SK-N-SH treated with all-trans-retinoic acid at 6 μM for 48 hours (cell line): ENCODE measurements around the gene SCAF1.

ENCODE experiments used
- ATAC-seq: fragments of 200-7000 bp; cut with Tn5 transposase; 3 replicates; pipeline ENCODE4 v1.9.1; 2020; ENCODE audit warnings: mild to moderate bottlenecking, moderate library complexity
- ARNTL ChIP-seq: fragments of 450-650 bp; formaldehyde crosslinking; IDR thresholded peaks from 2 replicates; pipeline ENCODE4 v1.5.0; 2020; ENCODE audit warnings: low read depth, mild to moderate bottlenecking, moderate library complexity, borderline replicate concordance
- BACH2 ChIP-seq: fragments of 250-450 bp; sonication (Bioruptor Pico); IDR thresholded peaks from 2 replicates; pipeline ENCODE4 v1.9.0; 2021; ENCODE audit warnings: mild to moderate bottlenecking, borderline replicate concordance
- CREB5 ChIP-seq: fragments of 250-450 bp; sonication (Bioruptor Pico); IDR thresholded peaks from 2 replicates; pipeline ENCODE4 v1.5.1; 2020; ENCODE audit warnings: low read depth, mild to moderate bottlenecking, moderate library complexity
- CSDC2 ChIP-seq: fragments of 250-450 bp; sonication (Bioruptor Pico); IDR thresholded peaks from 2 replicates; pipeline ENCODE4 v1.5.0; 2020; ENCODE audit warnings: mild to moderate bottlenecking, moderate library complexity
- ESRRG ChIP-seq: fragments of 250-450 bp; sonication (Bioruptor Pico); IDR thresholded peaks from 2 replicates; pipeline ENCODE4 v1.6.1; 2021; ENCODE audit warnings: mild to moderate bottlenecking
- GLIS3 ChIP-seq: fragments of 250-450 bp; sonication (Bioruptor Pico); IDR thresholded peaks from 2 replicates; pipeline ENCODE4 v1.5.0; 2020; ENCODE audit warnings: mild to moderate bottlenecking, moderate library complexity
- ISL1 ChIP-seq: fragments of 250-450 bp; sonication (Bioruptor Pico); IDR thresholded peaks from 2 replicates; pipeline ENCODE4 v2.1.2; 2022; ENCODE audit warnings: mild to moderate bottlenecking, moderate library complexity
- OSR1 ChIP-seq: fragments of 250-450 bp; sonication (Bioruptor Pico); IDR thresholded peaks from 2 replicates; pipeline ENCODE4 v1.8.0; 2022; ENCODE audit warnings: moderate library complexity, mild to moderate bottlenecking, inconsistent platforms
- POU6F1 ChIP-seq: fragments of 250-450 bp; sonication (Bioruptor Pico); IDR thresholded peaks from 2 replicates; pipeline ENCODE4 v1.8.0; 2021; ENCODE audit warnings: low read depth, mild to moderate bottlenecking, moderate library complexity, borderline replicate concordance
- PPARA ChIP-seq: fragments of 250-450 bp; sonication (Bioruptor Pico); IDR thresholded peaks from 2 replicates; pipeline ENCODE4 v1.5.0; 2020; ENCODE audit warnings: mild to moderate bottlenecking, borderline replicate concordance
- RARB ChIP-seq: fragments of 250-450 bp; sonication (Bioruptor Pico); IDR thresholded peaks from 2 replicates; pipeline ENCODE4 v1.8.0; 2021; ENCODE audit warnings: mild to moderate bottlenecking, moderate library complexity
- SNAI2 ChIP-seq: fragments of 250-450 bp; sonication (Bioruptor Pico); IDR thresholded peaks from 2 replicates; pipeline ENCODE4 v1.5.0; 2020; ENCODE audit warnings: mild to moderate bottlenecking, moderate library complexity
- TCF4 ChIP-seq: fragments of 250-450 bp; sonication (Bioruptor Pico); IDR thresholded peaks from 2 replicates; pipeline ENCODE4 v1.8.0; 2021; ENCODE audit warnings: mild to moderate bottlenecking, moderate library complexity, borderline replicate concordance
- TOX ChIP-seq: fragments of 250-450 bp; sonication (Bioruptor Pico); IDR thresholded peaks from 2 replicates; pipeline ENCODE4 v1.8.0; 2021; ENCODE audit warnings: mild to moderate bottlenecking, moderate library complexity, borderline replicate concordance
- TSHZ2 ChIP-seq: fragments of 250-450 bp; sonication (Bioruptor Pico); IDR thresholded peaks from 2 replicates; pipeline ENCODE4 v1.5.0; 2020; ENCODE audit warnings: mild to moderate bottlenecking, moderate library complexity
- ZC3H10 ChIP-seq: fragments of 250-450 bp; sonication (Bioruptor Pico); IDR thresholded peaks from 2 replicates; pipeline ENCODE4 v1.5.1; 2021; ENCODE audit warnings: mild to moderate bottlenecking, moderate library complexity
- ZFP3 ChIP-seq: fragments of 250-450 bp; sonication (Bioruptor Pico); IDR thresholded peaks from 2 replicates; pipeline ENCODE4 v1.5.0; 2020; ENCODE audit warnings: mild to moderate bottlenecking, moderate library complexity
- ZFP30 ChIP-seq: fragments of 450-650 bp; formaldehyde crosslinking; IDR thresholded peaks from 2 replicates; pipeline ENCODE4 v1.5.0; 2022; ENCODE audit warnings: mild to moderate bottlenecking, moderate library complexity
- ZNF565 ChIP-seq: fragments of 450-650 bp; formaldehyde crosslinking; conservative IDR thresholded peaks from 2 replicates; pipeline ENCODE4 v1.5.0; 2020; ENCODE audit warnings: low read depth, mild to moderate bottlenecking, moderate library complexity
- ZNF70 ChIP-seq: fragments of 450-650 bp; formaldehyde crosslinking; IDR thresholded peaks from 2 replicates; pipeline ENCODE4 v1.5.0; 2020; ENCODE audit warnings: mild to moderate bottlenecking, moderate library complexity
- ZNF8 ChIP-seq: fragments of 450-650 bp; formaldehyde crosslinking; IDR thresholded peaks from 2 replicates; pipeline ENCODE4 v1.5.0; 2020; ENCODE audit warnings: mild to moderate bottlenecking, moderate library complexity
- TF ChIP-seq, protein P1 (sequence below): fragments of 250-450 bp; sonication (Bioruptor Pico); IDR thresholded peaks from 2 replicates; pipeline ENCODE4 v1.8.0; 2020; ENCODE audit warnings: mild to moderate bottlenecking, moderate library complexity, borderline replicate concordance
- TF ChIP-seq, protein P2 (sequence below): fragments of 250-450 bp; sonication (Bioruptor Pico); IDR thresholded peaks from 2 replicates; pipeline ENCODE4 v1.5.1; 2021; ENCODE audit warnings: mild to moderate bottlenecking, moderate library complexity

Gene SCAF1

DNA sequence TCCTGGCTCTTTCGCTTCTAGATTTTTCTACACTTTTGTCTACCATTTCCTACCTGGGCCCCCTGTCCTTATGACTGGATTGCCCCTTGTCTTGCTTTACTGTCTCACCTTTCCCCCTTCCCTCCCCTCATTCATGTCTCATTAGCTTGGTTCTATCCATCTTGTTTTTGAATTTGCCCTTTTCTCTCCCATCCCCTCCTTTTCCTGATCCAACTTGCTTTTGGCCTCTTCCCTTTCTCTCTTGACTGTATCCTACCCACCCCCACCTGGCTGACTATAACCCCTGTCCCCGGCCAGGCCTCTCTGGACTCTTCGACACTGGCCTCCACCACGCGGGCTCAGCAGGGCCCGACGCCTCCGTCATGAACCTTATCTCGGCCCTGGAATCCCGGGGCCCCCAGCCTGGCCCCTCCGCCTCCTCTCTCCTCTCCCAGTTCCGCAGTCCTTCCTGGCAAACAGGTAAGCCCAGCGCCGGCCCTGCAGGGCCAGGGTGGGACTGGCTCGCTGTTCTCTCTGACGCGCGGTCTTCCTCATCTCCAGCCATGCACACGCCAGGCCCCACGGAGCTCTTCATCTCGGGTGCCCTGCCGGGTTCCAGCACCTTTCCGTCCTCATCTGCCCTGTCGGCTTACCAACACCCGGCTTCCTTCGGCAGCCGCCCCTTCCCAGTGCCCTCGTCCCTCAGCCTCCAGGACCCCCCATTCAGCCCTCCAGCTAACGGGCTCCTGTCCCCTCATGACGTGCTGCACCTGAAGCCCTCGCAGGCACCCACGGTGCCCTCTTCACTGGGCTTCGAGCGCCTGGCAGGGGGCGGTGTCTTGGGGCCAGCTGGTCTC lies 47.6 kb upstream of the SCAF1 start:
- TF ChIP-seq ZFP3 (CRISPR knock-in tag) (no peak), ZNF8 (CRISPR knock-in tag) (no peak), ISL1 (CRISPR knock-in tag) (no peak), PPARA (CRISPR knock-in tag) (no peak), SNAI2 (no peak), BACH2 (CRISPR knock-in tag) (no peak), RARB (CRISPR knock-in tag) (no peak), CREB5 (CRISPR knock-in tag) (no peak), POU6F1 (CRISPR knock-in tag) (no peak), ZNF70 (CRISPR knock-in tag) (no peak), TCF4 (CRISPR knock-in tag) (no peak), ZFP30 (no peak), GLIS3 (no peak), CSDC2 (CRISPR knock-in tag) (no peak), ESRRG (CRISPR knock-in tag) (no peak), OSR1 (CRISPR knock-in tag) (no peak), TOX (CRISPR knock-in tag) (no peak), ZNF565 (CRISPR knock-in tag) (no peak)
- TF ChIP-seq, protein P1, sequence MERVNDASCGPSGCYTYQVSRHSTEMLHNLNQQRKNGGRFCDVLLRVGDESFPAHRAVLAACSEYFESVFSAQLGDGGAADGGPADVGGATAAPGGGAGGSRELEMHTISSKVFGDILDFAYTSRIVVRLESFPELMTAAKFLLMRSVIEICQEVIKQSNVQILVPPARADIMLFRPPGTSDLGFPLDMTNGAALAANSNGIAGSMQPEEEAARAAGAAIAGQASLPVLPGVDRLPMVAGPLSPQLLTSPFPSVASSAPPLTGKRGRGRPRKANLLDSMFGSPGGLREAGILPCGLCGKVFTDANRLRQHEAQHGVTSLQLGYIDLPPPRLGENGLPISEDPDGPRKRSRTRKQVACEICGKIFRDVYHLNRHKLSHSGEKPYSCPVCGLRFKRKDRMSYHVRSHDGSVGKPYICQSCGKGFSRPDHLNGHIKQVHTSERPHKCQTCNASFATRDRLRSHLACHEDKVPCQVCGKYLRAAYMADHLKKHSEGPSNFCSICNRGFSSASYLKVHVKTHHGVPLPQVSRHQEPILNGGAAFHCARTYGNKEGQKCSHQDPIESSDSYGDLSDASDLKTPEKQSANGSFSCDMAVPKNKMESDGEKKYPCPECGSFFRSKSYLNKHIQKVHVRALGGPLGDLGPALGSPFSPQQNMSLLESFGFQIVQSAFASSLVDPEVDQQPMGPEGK = no peak
- no peak for ATAC-seq

DNA sequence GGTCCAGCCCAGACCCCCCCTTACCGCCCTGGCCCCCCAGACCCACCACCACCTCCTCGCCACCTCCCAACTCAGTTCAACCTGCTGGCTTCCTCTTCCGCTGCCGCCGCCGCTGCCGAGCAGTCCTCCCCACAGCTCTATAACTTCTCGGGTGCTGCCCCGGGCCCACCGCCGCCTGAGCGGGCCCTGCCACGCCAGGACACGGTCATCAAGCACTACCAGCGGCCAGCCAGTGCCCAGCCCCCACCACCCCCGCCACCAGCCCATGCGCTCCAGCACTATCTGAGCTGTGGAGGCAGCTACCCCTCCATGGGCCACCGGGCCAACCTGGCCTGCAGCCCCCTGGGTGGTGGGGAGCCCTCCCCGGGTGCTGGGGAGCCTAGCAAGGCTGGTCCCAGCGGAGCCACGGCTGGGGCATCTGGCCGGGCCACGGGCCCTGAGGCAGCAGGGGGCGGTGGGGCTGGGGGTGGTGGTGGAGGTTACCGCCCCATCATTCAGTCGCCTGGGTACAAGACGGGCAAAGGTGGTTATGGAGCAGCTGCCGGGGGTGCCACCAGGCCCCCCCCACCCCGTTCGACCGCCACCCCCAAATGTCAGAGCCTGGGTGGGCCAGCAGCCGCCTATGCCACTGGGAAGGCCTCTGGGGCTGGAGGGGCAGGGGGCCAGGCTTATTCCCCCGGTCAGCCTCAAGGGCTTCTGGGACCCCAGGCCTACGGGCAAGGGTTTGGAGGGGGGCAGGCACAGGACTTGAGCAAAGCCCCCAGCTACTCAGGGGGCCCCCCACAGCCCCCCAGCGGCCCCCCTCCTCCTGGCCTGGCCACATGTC lies 46.8 kb upstream of the SCAF1 start:
- no peak for ATAC-seq
- TF ChIP-seq TCF4 (CRISPR knock-in tag) (no peak), ZNF70 (CRISPR knock-in tag) (no peak), BACH2 (CRISPR knock-in tag) (no peak), RARB (CRISPR knock-in tag) (no peak), TOX (CRISPR knock-in tag) (no peak), CREB5 (CRISPR knock-in tag) (no peak), TSHZ2 (CRISPR knock-in tag) (no peak), CSDC2 (CRISPR knock-in tag) (no peak), ZNF8 (CRISPR knock-in tag) (no peak), ESRRG (CRISPR knock-in tag) (no peak), PPARA (CRISPR knock-in tag) (no peak), ZC3H10 (CRISPR knock-in tag) (no peak), ZFP3 (CRISPR knock-in tag) (no peak), ZFP30 (no peak), OSR1 (CRISPR knock-in tag) (no peak), ZNF565 (CRISPR knock-in tag) (no peak), ARNTL (CRISPR knock-in tag) (no peak)
- TF ChIP-seq, protein P2, sequence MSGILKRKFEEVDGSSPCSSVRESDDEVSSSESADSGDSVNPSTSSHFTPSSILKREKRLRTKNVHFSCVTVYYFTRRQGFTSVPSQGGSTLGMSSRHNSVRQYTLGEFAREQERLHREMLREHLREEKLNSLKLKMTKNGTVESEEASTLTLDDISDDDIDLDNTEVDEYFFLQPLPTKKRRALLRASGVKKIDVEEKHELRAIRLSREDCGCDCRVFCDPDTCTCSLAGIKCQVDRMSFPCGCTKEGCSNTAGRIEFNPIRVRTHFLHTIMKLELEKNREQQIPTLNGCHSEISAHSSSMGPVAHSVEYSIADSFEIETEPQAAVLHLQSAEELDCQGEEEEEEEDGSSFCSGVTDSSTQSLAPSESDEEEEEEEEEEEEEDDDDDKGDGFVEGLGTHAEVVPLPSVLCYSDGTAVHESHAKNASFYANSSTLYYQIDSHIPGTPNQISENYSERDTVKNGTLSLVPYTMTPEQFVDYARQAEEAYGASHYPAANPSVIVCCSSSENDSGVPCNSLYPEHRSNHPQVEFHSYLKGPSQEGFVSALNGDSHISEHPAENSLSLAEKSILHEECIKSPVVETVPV (CRISPR knock-in tag) = no peak
- TF ChIP-seq, protein P1 = no peak
